ENCODE measurements around the gene GTF3C1. TPM values are rescaled to one million over a fixed set of nuclear protein-coding genes. Genes with fewer than 3 reads are reported as not detected.
A peak's percentile ranks its signal among the peaks of the same experiment; 100 is the strongest.

The GTF3C1 gene
- total and polyA plus RNA-seq, 8 donors, result 22.3 to 227 (median 61.0) TPM

DNA sequence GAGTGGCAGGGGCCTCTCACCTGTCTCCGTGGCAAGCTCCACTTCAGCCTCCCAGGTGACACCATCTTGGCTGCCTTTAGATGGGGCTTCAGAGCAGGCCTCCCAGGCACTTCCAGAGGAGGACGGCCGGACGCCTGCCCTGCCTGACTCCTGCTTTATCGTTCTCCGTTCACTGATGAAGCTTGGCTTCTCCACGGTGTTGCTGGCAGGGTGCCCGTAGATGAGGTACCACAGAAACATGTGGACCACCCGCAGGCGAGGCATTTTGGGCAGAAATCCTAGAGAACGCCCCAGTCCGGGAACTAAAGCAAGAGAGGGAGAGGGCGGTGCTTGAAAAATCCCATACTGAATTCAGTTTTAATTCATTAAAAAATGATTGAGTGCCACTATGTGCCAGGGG is 54.5 kb downstream of the GTF3C1 start:
- intact Hi-C loops (cut with DNase I; ENCODE audit: low total_unique reads), result no loop called here
- Histone ChIP-seq H3K27ac (no peak overlapping the region), H3K9me3 (no peaks in the 10 kb centered on the region), H3K27me3 (no peaks in the 10 kb centered on the region), H3K36me3 (peaks cover 57 to 100% (median 100%) of the 10 kb centered on the region in 4 donors), H3K4me1 (no peaks in the 10 kb centered on the region), H3K4me3 (no peak overlapping the region)
- WGBS, 5 donors, result 76 to 90% (median 78%) methylated on average over 13 of the region's 13 CpGs
- TF ChIP-seq EP300 (IDR thresholded peaks at IDR 0.05) (no peak), POLR2AphosphoS5 (IDR thresholded peaks at IDR 0.05) (no peak), POLR2A (IDR thresholded peaks at IDR 0.05) (no peak)
- TF ChIP-seq, protein P1, sequence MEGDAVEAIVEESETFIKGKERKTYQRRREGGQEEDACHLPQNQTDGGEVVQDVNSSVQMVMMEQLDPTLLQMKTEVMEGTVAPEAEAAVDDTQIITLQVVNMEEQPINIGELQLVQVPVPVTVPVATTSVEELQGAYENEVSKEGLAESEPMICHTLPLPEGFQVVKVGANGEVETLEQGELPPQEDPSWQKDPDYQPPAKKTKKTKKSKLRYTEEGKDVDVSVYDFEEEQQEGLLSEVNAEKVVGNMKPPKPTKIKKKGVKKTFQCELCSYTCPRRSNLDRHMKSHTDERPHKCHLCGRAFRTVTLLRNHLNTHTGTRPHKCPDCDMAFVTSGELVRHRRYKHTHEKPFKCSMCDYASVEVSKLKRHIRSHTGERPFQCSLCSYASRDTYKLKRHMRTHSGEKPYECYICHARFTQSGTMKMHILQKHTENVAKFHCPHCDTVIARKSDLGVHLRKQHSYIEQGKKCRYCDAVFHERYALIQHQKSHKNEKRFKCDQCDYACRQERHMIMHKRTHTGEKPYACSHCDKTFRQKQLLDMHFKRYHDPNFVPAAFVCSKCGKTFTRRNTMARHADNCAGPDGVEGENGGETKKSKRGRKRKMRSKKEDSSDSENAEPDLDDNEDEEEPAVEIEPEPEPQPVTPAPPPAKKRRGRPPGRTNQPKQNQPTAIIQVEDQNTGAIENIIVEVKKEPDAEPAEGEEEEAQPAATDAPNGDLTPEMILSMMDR (IDR thresholded peaks at IDR 0.05), result no peak
- peak in 1 of 2 donors; percentile 61 for DNase-seq

DNA sequence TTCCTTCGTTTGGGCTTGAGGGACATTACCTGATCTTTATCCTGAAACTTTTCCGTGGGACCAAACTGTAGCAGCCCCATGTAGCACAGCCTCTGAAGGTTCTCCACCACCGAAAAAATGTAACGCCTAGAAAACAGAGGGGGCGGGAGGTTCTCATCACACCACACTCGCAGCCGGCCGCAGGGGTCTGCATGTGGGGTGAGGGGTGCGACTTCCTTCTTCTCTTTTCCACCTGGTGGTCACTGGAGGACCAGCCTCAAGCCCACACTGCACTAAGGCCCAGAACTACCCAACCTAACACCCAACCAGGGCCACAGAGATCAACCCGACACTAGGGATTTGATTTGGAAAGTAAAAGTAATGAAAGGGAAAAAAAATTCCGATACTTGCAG is 57.1 kb downstream of the GTF3C1 start:
- no peaks in the 10 kb centered on the region for H3K9me3 ChIP-seq
- H3K27ac ChIP-seq, result no peak overlapping the region
- intact Hi-C loops (cut with DNase I; ENCODE audit: low total_unique reads), result no loop called here
- H3K4me1 ChIP-seq, result no peaks in the 10 kb centered on the region
- no peaks in the 10 kb centered on the region for H3K27me3 ChIP-seq
- H3K36me3 ChIP-seq, result peaks cover 62 to 100% (median 100%) of the 10 kb centered on the region in 4 donors
- 82 to 89% (median 86%) methylated on average over 11 of the region's 11 CpGs for WGBS, 5 donors
- TF ChIP-seq, protein P1 (IDR thresholded peaks at IDR 0.05), result no peak
- no peak for TF ChIP-seq POLR2AphosphoS5 (IDR thresholded peaks at IDR 0.05)
- no peak for TF ChIP-seq POLR2A (IDR thresholded peaks at IDR 0.05)
- no peak for TF ChIP-seq EP300 (IDR thresholded peaks at IDR 0.05)
- DNase-seq, result no peak
- H3K4me3 ChIP-seq, result no peak overlapping the region

DNA sequence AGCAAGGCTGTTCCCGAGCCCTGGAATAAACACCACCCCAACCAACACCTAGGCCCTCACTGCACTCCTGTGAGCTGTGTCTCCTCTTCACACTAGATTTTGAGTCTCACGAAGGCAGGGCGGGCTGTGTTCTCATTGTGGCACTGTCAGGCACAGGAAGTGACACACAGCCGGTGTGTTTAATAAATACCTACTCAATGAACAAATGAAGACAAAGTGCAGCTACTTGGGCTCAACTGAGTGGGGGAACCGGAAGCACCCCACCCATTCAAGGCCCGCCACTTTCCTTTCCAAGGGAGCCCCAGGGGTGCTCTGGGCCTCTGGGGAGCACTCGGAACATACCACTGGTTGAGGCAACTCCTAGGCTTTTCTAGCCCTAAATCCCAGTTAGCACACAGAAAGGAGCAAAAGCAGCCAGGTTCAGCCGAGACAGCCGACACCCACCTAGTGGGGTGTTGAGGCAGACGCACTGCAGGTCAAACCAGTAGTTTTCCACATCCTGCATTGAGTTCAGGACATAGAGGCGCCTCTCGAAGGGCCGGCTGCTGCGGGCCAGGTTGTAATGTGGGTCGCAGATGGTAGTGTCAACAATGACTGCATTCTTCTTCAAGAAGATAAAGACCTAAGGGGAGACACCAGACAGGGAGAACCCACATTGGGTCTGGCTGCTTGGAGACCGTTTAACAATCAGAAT is 57.7 kb downstream of the GTF3C1 start:
- peaks cover 60 to 100% (median 100%) of the 10 kb centered on the region in 4 donors for H3K36me3 ChIP-seq
- H3K9me3 ChIP-seq, result no peaks in the 10 kb centered on the region
- no peak for DNase-seq
- no peaks in the 10 kb centered on the region for H3K4me1 ChIP-seq
- peak overlapping the region in 3 of 5 donors; percentile 0 to 29 (median 14) for H3K27ac ChIP-seq
- TF ChIP-seq, protein P1 (IDR thresholded peaks at IDR 0.05), result no peak
- no peak for TF ChIP-seq POLR2AphosphoS5 (IDR thresholded peaks at IDR 0.05)
- TF ChIP-seq POLR2A (IDR thresholded peaks at IDR 0.05), result no peak
- no peak for TF ChIP-seq EP300 (IDR thresholded peaks at IDR 0.05)
- H3K27me3 ChIP-seq, result no peaks in the 10 kb centered on the region
- H3K4me3 ChIP-seq, result no peak overlapping the region
- intact Hi-C loops (cut with DNase I; ENCODE audit: low total_unique reads), result no loop called here
- 82% methylated on average over 15 to 16 of the region's 16 CpGs for WGBS, 5 donors

DNA sequence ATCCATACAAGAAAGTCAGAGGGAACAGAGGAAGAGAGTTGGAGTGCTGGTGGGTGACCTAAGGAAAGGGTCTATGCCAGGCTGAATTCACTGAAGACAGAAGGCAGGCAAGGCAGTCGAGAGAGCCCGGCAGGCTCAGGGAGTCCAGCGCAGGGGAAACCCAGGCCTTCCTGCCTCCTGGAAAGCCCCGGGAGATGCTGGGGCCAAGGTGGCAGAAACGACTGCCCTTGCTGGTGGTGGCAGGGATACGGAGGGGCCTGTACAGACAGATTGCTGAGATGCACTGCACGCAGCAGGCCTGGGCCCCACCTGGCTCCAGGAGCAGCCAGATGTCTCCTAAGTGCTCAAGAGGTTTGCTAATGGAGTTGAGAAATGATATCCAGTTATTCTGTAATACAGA is 59.8 kb downstream of the GTF3C1 start:
- no peaks in the 10 kb centered on the region for H3K4me1 ChIP-seq
- no peak overlapping the region for H3K4me3 ChIP-seq
- 93 to 98% (median 96%) methylated on average over 7 of the region's 7 CpGs for WGBS, 5 donors
- H3K27me3 ChIP-seq, result no peaks in the 10 kb centered on the region
- DNase-seq, result no peak
- H3K27ac ChIP-seq, result no peak overlapping the region
- intact Hi-C loops (cut with DNase I; ENCODE audit: low total_unique reads), result no loop called here
- peaks cover 68 to 100% (median 100%) of the 10 kb centered on the region in 4 donors for H3K36me3 ChIP-seq
- H3K9me3 ChIP-seq, result no peaks in the 10 kb centered on the region
- TF ChIP-seq POLR2AphosphoS5 (IDR thresholded peaks at IDR 0.05) (no peak), EP300 (IDR thresholded peaks at IDR 0.05) (no peak), POLR2A (IDR thresholded peaks at IDR 0.05) (no peak)
- TF ChIP-seq, protein P1 (IDR thresholded peaks at IDR 0.05), result no peak
